Renal cortical epithelial cell (primary cell): Measurements from ENCODE around the gene CRTC1. TPM values are rescaled to one million over a fixed set of nuclear protein-coding genes. Genes with fewer than 3 reads are reported as not detected.

Source experiments
- DNase-seq: peaks from one replicate; pipeline ENCODE4 v3.0.0-alpha.2; 2011; ENCODE audit warnings: low read depth
- total RNA-seq: library from RNA; depleted of rRNA; stranded (reverse); fragments of >200 nt; gene quantifications from 2 replicates; pipeline ENCODE4 v1.2.3, GENCODE V29; 2014

The CRTC1 gene
- total RNA-seq, 1 donor from 2014 or later, result 3.2 TPM

GRCh38 chr19:18651300-18651699 is 32.2 kb upstream of the CRTC1 start:
- DNase-seq, result no peak

- DNase-seq, result no peak
Measured at GRCh38 chr19:18651733-18652132, 31.7 kb upstream of the CRTC1 start.

- no peak for DNase-seq
Measured at GRCh38 chr19:18653853-18654252, 29.6 kb upstream of the CRTC1 start.

- no peak for DNase-seq
Measured at GRCh38 chr19:18654469-18654868, 29.0 kb upstream of the CRTC1 start.

- DNase-seq, result no peak
Measured at GRCh38 chr19:18655173-18655844, 28.2 kb upstream of the CRTC1 start.

GRCh38 chr19:18656337-18657086 is 27.0 kb upstream of the CRTC1 start:
- DNase-seq, result no peak

GRCh38 chr19:18657590-18658365 is 25.7 kb upstream of the CRTC1 start:
- no peak for DNase-seq

- DNase-seq, result no peak
Measured at GRCh38 chr19:18658366-18658855, 25.1 kb upstream of the CRTC1 start.

- no peak for DNase-seq
Measured at GRCh38 chr19:18659281-18660050, 24.0 kb upstream of the CRTC1 start.

- no peak for DNase-seq
Measured at GRCh38 chr19:18660051-18660910, 23.2 kb upstream of the CRTC1 start.

- DNase-seq, result no peak
Measured at GRCh38 chr19:18660939-18661670, 22.4 kb upstream of the CRTC1 start.

- DNase-seq, result no peak
Measured at GRCh38 chr19:18662972-18663732, 20.3 kb upstream of the CRTC1 start.

- DNase-seq, result no peak
Measured at GRCh38 chr19:18663940-18664530, 19.4 kb upstream of the CRTC1 start.

- DNase-seq, result no peak
Measured at GRCh38 chr19:18665771-18666202, 17.7 kb upstream of the CRTC1 start.

GRCh38 chr19:18666317-18666716 is 17.2 kb upstream of the CRTC1 start:
- DNase-seq, result no peak

- no peak for DNase-seq
Measured at GRCh38 chr19:18666784-18667183, 16.7 kb upstream of the CRTC1 start.

GRCh38 chr19:18667531-18668251 is 15.8 kb upstream of the CRTC1 start:
- no peak for DNase-seq

- no peak for DNase-seq
Measured at GRCh38 chr19:18668252-18668631, 15.2 kb upstream of the CRTC1 start.
